ENCODE data around the gene LZTR1.

- TF ChIP-seq, protein P1, sequence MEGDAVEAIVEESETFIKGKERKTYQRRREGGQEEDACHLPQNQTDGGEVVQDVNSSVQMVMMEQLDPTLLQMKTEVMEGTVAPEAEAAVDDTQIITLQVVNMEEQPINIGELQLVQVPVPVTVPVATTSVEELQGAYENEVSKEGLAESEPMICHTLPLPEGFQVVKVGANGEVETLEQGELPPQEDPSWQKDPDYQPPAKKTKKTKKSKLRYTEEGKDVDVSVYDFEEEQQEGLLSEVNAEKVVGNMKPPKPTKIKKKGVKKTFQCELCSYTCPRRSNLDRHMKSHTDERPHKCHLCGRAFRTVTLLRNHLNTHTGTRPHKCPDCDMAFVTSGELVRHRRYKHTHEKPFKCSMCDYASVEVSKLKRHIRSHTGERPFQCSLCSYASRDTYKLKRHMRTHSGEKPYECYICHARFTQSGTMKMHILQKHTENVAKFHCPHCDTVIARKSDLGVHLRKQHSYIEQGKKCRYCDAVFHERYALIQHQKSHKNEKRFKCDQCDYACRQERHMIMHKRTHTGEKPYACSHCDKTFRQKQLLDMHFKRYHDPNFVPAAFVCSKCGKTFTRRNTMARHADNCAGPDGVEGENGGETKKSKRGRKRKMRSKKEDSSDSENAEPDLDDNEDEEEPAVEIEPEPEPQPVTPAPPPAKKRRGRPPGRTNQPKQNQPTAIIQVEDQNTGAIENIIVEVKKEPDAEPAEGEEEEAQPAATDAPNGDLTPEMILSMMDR (IDR thresholded peaks at IDR 0.05), result no peak
- no peak for TF ChIP-seq EP300 (IDR thresholded peaks at IDR 0.05)
- no peak for TF ChIP-seq POLR2AphosphoS5 (IDR thresholded peaks at IDR 0.05)
Measured at GRCh38 chr22:21034989-21035388, 52.9 kb downstream of the LZTR1 start.
